GM18861 (cell line): ENCODE measurements around the gene CSNK1A1.
"Not testable (repeated sequence)": the region's sequence is repeated elsewhere in the genome, so short reads cannot be mapped to it uniquely, and the experiment has no call there.

ENCODE experiments used
- ATAC-seq: cut with Tn5 transposase; IDR thresholded peaks from one replicate; pipeline ENCODE4 v1.9.1; 2021; ENCODE audit not compliant: unreplicated experiment

Gene CSNK1A1

GRCh38 chr5:149535787-149536186 lies 15.5 kb downstream of the CSNK1A1 start:
- not testable (repeated sequence) for ATAC-seq

DNA sequence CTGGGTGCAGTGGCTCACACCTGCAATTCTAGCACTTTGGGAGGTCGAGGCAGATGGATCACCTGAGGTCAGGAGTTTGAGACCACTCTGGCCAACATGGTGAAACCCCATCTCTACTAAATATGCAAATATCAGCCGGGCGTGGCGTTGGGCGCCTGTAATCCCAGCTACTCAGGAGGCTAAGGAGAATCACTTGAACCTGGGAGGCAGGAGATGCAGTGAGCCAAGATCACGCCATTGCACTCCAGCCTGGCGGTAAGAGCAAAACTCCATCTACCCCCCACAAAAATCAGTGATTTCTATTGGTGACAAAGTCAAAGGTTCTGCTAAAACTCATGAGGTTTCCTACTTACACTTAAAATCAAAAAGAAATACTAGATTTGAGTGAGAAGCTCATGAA lies 18.8 kb downstream of the CSNK1A1 start:
- no peak for ATAC-seq

GRCh38 chr5:149529463-149529862 lies 21.8 kb downstream of the CSNK1A1 start:
- no peak for ATAC-seq

- no peak for ATAC-seq
These were observed 22.8 kb downstream of the CSNK1A1 start for GRCh38 chr5:149528281-149529060.

GRCh38 chr5:149526845-149527590 lies 24.2 kb downstream of the CSNK1A1 start:
- no peak for ATAC-seq

DNA sequence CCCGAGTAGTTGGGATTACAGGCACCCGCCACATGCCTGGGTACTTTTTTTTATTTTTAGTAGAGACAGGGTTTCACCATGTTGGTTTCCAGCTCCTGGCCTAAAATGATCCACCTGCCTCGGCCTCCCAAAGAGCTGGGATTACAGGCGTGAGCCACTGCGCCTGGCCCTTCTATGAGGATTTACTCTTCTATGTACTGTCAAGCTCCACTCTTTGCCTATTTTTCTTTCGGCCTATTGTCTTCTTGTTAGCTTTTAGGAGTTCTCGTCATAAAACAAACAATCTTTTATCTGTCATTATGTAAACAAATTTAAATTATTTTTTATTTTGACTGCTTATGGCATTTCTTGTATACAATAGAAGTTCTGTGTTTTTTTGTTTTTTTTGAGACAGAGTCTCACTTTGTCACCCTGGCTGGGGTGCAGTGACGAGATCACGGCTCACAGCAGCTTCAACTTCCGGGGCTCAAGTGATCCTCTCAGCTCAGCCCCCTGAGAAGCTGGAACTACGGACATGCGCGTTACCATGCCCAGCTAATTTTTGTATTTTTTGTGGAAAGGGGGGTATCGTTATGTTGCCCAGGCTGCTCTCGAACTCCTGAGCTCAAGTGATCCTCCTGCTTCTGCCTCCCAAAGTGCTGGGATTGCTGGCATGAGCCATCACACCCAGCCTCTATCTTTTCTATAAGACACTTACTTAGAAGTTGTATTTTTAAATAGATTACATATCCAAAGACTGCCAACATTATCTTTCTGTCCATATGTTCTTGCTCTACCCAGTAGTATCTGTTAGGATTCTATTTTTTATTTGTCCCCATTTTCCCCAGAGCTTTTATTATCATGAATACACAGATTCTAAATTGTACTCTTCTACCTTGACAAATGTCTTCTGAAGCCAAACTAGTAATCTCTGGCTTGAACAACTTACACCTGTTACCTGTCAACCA lies 29.2 kb downstream of the CSNK1A1 start:
- ATAC-seq, result no peak

DNA sequence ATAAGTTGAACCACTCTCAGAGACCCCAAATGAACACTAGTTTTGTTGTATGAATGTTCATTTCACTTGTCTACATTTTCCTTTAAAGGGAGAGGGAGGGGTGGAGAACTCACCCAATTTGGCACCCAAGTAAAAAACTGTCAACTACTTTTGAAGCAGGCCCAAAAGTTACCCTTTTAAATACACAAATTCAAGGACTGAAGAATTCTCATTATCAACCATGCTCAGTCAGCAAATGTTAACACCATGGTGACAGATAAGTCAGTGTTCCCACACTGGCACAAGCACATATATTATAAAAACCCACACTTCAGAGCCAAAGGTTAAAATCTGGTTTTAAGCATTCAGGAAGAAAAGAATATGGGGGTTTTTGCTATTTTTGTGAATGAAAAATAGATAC lies 31.6 kb downstream of the CSNK1A1 start:
- no peak for ATAC-seq

GRCh38 chr5:149518620-149519019 lies 32.6 kb downstream of the CSNK1A1 start:
- no peak for ATAC-seq

DNA sequence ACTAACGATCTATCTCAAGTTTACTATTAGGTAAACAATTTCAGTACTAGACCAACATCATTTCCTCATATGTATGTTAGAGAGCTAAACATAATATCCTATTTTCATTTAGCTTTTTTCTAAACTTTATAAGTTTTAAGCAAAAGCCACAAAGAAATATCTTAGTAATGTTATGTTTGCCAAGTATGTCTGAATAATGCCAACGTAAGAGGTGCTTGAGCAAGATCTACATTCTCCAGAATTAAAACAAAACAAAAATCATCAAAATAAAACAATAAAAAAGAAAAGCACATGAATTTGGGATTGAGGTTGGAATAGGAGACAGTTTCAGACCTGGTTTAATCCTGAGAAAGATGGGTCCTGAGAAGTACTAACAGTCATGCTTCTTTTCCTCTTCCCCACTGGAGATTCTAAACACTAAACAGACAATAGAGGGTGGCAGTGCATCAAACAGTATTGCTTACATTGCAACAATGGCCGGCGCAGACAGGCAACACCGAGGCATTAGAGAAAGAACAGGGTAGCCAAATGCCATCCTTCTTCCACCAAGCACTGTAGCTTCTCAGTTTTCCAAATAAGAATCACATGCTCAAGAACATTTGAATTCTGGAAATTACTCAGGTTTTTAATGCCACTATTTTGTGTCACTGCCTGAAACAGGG lies 33.6 kb downstream of the CSNK1A1 start:
- no peak for ATAC-seq

GRCh38 chr5:149514512-149514911 lies 36.7 kb downstream of the CSNK1A1 start:
- no peak for ATAC-seq

- ATAC-seq, result not testable (repeated sequence)
These were observed 37.8 kb downstream of the CSNK1A1 start for GRCh38 chr5:149513372-149513947.

DNA sequence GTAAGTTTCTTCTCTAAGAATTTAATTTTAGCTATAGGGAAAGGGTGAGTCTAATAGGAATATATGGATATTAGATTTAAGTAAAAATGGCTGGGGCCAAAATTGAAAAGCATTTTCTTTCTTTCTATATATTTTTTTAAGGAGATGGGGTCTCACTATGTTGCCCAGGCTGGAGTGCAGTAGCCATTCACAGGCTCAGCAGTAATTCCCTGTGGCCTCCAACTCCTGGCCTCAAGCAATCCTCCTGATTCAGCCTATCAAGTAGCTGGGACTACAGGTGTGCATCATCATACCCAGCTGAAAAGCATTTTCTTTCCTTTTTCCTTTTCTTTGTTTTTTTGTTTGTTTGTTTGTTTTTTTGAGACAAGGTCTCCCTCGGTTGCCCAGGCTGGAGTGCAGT lies 41.1 kb downstream of the CSNK1A1 start:
- ATAC-seq, result no peak

- ATAC-seq, result no peak
These were observed 46.6 kb downstream of the CSNK1A1 start for GRCh38 chr5:149504677-149505076.

DNA sequence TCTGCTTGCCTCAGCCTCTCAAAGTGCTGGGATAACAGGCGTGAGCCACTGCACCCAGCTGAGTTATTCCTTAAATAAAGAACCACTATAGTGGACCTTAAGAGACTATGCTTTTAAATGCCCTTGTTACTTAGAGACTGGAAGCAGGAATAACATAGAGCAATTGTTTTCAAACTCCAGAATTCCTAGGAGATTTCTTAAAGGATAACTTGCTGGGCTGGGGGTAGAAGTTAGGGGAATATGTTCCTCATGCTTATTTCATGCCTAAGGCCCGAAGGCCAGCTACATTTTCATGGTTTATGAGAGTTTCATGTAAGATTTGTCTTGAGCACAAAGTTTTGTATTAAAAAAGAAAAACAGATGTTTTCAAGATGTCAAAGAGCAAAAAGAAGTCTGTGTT lies 48.2 kb downstream of the CSNK1A1 start:
- ATAC-seq, result no peak

DNA sequence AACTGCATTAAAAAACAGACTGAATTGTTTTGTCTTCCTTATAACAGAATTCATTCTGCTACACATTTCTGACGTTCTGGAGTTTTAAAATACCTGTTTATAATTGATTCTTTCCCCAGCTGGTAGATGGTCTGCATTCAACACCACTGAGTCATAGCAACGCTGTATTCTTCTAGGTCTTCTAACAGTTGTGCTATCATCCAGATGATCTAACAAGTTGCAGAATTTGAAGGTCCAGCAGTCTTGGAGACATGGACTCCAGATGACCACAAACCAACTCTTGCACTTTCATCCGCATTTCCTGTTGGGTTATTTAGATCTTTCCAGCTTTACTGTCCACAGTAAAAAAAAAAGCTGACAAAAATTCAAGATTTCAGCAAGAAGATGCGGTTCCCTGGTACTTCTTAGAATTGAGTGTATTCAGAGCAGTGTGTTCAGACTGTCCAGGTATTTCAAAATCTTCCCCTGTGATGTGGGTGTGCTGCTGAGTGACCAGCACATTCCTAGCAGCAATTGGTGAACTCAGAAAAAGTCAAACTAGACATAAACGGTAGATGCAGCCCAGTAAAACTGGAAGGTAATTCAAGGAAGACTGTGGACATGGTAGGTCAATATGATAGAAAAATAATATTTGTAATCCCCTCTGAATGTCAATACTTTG lies 50.2 kb downstream of the CSNK1A1 start:
- ATAC-seq, result no peak

DNA sequence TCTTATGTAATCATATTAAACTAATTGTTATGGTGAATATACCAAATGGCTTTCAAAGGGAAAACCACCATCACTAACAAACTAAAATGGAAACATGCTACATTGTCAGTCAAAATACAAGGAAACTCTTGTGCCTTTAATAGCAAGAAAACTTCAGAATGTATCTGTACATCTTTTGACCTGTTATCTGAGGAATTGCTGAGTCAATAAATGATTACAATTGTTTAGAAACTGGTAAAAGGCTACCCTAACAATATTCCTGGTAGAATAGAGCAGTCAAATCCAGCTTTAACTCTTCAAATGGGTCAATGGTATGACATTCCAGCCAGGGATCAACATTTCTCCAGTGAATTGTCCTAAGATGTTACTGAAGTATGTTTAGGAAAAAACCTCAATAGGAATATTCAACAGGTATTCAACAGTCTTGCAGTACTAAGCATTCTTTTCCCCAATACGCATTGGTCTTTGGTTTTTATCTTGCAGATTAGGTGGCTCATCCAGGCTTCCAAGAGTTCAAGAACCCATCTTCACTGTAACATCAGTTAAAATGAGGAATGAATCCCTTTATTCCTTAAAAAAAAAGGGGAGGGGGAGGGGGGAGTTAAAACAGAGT lies 52.4 kb downstream of the CSNK1A1 start:
- ATAC-seq, result no peak

GRCh38 chr5:149497357-149497756 lies 53.9 kb downstream of the CSNK1A1 start:
- no peak for ATAC-seq

GRCh38 chr5:149496917-149497316 lies 54.3 kb downstream of the CSNK1A1 start:
- no peak for ATAC-seq

GRCh38 chr5:149496166-149496565 lies 55.1 kb downstream of the CSNK1A1 start:
- ATAC-seq, result no peak
